Breast epithelium (tissue), 3 donors: Measurements from ENCODE around the gene E4F1.

Experiments used
- POLR2A ChIP-seq: fragments of 450-650 bp; IDR thresholded peaks from one replicate; pipeline ENCODE4 v1.6.1; 2016; ENCODE audit warnings: antibody characterized with exemption, mild to moderate bottlenecking, moderate library complexity
- POLR2AphosphoS5 ChIP-seq, 3 donors: sonication (generic); formaldehyde crosslinking; IDR thresholded peaks; one replicate each; pipeline ENCODE4 v1.6.1; 2017; ENCODE audit warnings: antibody characterized with exemption in 3 of 3
- TF ChIP-seq, protein P1 (sequence below), 3 donors: fragments of 450-650 bp; IDR thresholded peaks; one replicate each; pipeline ENCODE4 v1.5.1; 2016 to 2017; ENCODE audit warnings: antibody characterized with exemption in 3 of 3, mild to moderate bottlenecking in 3 of 3, moderate library complexity in 3 of 3

DNA sequence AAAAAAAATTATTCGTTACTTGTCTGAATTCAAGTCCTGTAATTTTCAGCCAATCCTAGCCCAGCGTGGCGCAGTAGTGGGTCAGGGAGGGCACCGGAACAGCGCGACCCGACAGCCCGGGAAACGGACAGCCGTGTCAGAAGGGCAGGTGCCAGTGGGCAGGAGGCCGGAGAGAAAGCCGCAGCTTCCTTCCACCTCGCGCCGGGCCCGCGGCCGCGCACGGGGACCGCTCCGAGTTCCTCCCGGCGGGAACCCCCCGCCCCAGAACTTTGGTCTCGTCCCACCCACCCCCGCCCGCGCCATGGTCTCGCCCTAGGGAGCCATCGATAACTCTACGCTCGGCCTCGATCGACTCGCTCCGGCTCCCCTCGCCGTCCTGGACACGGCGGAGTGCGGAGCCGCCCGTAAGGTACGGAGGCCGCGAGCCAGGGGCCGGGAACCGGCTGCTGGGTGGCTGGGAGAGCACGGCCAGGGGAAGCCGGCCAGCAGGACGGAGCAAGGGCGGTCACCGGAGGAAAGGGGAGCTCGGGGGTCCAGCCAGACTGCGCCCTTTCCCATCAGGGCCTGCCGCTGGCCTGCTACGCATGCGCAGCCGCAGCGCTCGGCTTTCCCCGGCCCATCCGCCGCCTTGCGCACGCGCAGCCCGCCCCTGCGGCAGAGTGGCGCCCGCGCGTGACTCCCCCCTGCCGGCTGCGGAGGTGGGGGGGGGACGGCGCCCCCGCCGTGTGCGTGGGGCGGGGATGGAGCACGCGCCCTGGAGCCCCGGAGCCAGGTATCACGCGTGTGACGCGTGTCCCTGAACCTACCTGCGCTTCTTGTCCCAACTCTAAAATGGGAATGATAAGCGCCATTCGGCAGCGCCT, 18.1 kb upstream of the E4F1 start, which contains the start of gene MLST8:
- peak; percentile 50 for TF ChIP-seq POLR2A
- TF ChIP-seq, protein P1, sequence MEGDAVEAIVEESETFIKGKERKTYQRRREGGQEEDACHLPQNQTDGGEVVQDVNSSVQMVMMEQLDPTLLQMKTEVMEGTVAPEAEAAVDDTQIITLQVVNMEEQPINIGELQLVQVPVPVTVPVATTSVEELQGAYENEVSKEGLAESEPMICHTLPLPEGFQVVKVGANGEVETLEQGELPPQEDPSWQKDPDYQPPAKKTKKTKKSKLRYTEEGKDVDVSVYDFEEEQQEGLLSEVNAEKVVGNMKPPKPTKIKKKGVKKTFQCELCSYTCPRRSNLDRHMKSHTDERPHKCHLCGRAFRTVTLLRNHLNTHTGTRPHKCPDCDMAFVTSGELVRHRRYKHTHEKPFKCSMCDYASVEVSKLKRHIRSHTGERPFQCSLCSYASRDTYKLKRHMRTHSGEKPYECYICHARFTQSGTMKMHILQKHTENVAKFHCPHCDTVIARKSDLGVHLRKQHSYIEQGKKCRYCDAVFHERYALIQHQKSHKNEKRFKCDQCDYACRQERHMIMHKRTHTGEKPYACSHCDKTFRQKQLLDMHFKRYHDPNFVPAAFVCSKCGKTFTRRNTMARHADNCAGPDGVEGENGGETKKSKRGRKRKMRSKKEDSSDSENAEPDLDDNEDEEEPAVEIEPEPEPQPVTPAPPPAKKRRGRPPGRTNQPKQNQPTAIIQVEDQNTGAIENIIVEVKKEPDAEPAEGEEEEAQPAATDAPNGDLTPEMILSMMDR (IDR thresholded peaks at IDR 0.05), result peak in 1 of 3 donors; percentile 11
- peak; percentile 89 to 92 (median 92) for TF ChIP-seq POLR2AphosphoS5 (IDR thresholded peaks at IDR 0.05)
